ENCODE data around the gene ALDH1L2.

The ALDH1L2 gene

DNA sequence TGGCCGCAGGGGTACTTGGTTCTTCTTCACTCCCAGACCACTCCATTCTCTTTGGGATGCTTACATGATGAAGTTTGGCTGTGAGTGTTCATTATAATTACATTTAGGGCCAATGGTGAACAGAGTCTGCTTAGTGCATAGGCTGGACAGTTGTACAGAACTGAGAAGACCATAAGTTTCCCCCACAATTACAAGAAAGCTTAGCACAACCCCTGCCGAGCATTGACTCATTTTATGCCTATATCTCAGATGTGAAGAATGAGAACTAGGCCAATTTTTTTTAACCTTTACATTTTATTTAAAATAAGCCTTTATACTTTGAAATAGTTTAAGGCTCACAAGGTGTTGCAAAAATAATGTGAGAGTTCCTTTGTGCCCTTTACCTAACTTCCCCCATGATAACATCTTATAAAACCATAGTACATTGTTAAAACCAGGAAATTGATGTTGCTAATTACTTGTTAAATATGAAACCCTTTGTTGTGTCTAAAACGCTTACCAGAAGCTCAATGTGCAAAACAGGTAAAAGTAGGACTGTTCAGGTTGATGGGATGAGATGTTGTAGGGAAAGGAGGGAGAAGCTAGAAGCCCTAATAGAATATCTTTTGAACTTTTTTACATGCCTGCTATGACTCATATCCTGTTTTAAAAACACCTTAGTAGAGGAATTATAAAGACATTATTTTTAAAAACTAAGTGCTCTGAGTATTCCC, 47.2 kb downstream of the ALDH1L2 start:
- TF ChIP-seq, protein P1, sequence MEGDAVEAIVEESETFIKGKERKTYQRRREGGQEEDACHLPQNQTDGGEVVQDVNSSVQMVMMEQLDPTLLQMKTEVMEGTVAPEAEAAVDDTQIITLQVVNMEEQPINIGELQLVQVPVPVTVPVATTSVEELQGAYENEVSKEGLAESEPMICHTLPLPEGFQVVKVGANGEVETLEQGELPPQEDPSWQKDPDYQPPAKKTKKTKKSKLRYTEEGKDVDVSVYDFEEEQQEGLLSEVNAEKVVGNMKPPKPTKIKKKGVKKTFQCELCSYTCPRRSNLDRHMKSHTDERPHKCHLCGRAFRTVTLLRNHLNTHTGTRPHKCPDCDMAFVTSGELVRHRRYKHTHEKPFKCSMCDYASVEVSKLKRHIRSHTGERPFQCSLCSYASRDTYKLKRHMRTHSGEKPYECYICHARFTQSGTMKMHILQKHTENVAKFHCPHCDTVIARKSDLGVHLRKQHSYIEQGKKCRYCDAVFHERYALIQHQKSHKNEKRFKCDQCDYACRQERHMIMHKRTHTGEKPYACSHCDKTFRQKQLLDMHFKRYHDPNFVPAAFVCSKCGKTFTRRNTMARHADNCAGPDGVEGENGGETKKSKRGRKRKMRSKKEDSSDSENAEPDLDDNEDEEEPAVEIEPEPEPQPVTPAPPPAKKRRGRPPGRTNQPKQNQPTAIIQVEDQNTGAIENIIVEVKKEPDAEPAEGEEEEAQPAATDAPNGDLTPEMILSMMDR (IDR thresholded peaks at IDR 0.05; ENCODE audit: insufficient read depth, missing control alignments), result no peak
- no peak for DNase-seq (ENCODE audit: insufficient read length, low spot score)
- FAIRE-seq, result no peak

DNA sequence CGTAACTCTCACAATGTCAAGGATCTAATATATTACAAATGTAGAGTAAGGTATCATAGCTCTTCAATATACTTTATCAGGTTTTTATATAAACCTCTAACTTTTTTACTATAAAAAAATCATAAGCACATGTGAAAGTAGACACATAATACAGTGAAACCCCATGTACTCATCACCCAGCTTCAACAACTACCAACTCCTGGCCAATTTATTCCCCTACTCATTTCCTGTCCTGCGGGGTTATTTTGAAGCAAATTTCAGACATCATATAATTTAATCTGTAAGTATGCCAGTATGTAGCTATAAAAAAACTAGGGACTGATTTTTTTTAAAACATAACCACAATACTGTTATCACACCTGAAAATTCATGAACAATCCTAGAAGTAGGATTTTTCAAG, 50.4 kb downstream of the ALDH1L2 start:
- TF ChIP-seq, protein P1 (IDR thresholded peaks at IDR 0.05; ENCODE audit: insufficient read depth, missing control alignments), result no peak
- FAIRE-seq (no peak), DNase-seq (ENCODE audit: insufficient read length, low spot score) (no peak)

DNA sequence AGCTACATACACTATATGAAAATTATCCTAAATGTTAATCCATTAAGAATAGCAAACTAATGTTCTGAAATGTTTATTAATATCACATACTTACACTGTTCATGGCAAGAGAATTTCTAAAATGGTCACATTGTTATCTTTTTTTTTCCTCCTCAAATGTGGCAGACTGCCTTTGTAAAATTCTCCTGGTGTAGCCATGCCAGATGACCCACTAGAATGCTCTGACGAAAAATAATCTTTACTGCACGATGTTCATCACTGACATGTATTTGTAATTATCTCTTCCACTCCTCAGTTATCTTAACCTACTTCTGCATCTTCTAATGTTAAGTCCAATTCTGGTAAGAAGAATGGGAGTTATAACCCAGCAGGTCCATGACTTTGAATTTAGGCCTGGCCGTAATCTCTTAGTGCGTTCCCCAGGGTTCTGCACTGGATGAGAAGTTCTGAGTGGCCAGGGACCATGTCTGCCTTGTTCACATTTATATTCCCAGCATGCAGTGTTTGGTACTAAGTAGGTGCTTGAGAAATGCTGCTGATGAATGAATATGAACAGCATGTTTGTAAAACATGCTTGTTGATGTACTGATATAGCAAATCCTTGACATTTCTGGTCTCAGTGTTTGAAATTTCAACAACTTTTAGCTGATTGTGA, 51.4 kb downstream of the ALDH1L2 start:
- DNase-seq (ENCODE audit: insufficient read length, low spot score) (no peak), FAIRE-seq (no peak)
- TF ChIP-seq, protein P1 (IDR thresholded peaks at IDR 0.05; ENCODE audit: insufficient read depth, missing control alignments), result no peak

DNA sequence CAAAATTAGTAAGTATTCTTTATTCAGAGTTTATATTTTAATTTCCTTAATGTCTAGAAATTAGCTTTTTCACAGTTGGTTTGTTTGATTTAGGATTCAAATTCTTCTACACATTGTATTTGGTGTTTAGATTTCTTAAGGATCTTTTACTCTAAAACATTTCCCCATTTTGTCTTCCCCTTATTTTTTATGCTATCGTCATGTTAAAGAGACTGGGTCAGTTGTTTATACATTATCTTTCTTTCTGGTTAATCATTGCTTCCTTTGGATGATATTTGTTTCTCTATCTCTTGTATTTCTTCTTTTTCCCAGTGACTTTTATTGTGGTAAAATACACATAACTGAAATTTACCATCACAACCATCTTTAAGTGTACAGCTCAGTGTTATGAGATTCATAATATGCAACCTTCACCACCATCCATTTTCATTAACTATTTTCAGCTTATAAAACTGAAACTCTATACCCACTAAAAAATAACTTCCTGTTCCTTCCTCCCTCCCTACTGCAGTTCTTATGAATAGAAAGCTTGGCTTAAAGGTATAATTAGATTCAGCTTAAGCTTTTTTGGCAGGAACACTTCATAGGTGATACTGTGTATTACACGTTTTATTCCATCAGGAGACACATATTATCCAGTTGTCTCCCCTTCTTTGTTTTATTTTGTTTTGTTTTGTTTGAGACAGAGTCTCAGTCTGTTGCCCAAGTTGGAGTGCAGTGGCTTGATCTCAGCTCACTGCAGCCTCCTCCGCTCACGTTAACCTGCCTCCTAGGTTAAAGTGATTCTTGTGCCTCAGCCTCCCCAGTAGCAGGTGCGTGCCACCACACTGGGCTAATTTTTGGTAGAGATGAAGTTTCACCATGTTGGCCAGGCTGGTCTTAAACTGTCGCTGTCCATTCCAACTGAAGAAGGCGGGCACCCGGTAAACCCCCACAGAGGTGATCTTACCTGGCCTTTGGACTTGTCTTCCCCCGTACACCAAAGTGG, 53.1 kb downstream of the ALDH1L2 start:
- FAIRE-seq (no peak), DNase-seq (ENCODE audit: insufficient read length, low spot score) (no peak)
- TF ChIP-seq, protein P1 (IDR thresholded peaks at IDR 0.05; ENCODE audit: insufficient read depth, missing control alignments), result no peak

DNA sequence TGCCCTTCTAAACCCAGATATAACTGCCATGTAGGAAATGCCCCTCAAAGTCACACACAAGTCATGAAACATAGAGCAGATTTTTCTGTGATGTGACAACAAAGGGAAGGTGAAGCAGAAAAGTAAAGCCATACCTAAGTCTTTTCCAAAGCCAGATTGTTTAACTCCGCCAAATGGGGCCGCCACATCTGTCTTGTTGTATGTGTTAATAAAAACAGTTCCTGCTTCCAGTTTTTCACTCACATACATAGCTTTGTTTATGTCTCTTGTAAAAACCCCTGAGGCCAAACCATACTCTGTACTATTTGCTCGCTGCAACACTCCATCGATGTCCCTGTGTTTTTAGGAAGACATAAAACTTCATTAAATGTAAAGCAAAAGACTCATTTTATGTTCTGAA, 57.8 kb downstream of the ALDH1L2 start:
- FAIRE-seq, result no peak
- no peak for DNase-seq (ENCODE audit: insufficient read length, low spot score)
- TF ChIP-seq, protein P1 (IDR thresholded peaks at IDR 0.05; ENCODE audit: insufficient read depth, missing control alignments), result no peak

DNA sequence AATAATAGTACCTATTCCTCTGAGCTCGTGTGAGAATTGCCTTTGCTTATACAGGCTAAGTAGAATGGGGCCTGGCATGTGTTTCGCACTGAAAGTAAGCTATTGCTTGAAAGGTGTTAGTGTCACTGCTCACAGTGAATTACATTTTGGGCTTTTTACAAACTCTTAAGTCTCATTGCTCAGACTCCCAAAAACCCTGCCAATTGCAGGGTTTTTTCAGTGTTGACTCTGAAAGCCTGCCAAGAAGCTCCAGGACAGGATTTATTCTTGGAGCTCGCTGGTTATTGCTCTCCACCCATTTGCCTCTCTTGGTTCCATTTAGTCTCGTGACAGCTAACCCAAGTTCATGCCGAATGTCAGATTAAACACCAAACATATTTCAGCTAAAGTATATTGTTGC, 58.4 kb downstream of the ALDH1L2 start:
- TF ChIP-seq, protein P1 (IDR thresholded peaks at IDR 0.05; ENCODE audit: insufficient read depth, missing control alignments), result no peak
- DNase-seq (ENCODE audit: insufficient read length, low spot score) (no peak), FAIRE-seq (no peak)

Measured in D721Med (cell line).